HepG2 (cell line): ENCODE results near the gene TMC4. TPM values are rescaled to one million over a fixed set of nuclear protein-coding genes. Genes with fewer than 3 reads are reported as not detected.

Experiments used
- ARID3A ChIP-seq: IDR thresholded peaks from 2 replicates; pipeline ENCODE4 v1.6.1; 2012; ENCODE audit warnings: low read depth, low read length, improper control_type of control experiment
- GATAD2A ChIP-seq: IDR thresholded peaks from 2 replicates; pipeline ENCODE4 v1.6.1; 2016
- GMEB2 ChIP-seq: IDR thresholded peaks from 2 replicates; pipeline ENCODE4 v1.6.1; 2016; ENCODE audit warnings: missing biosample characterization, missing genetic modification reagents, low read depth
- HMG20B ChIP-seq: conservative IDR thresholded peaks from 2 replicates; pipeline ENCODE4 v1.6.1; 2016; ENCODE audit warnings: missing genetic modification reagents, missing compliant biosample characterization
- HNRNPK ChIP-seq: fragments of 200-400 bp; formaldehyde crosslinking; IDR thresholded peaks from 2 replicates; pipeline ENCODE4 v1.6.1; 2018; ENCODE audit warnings: low read length, low read depth, moderate library complexity, mild to moderate bottlenecking; ENCODE audit not compliant: poor library complexity, severe bottlenecking
- IRF9 ChIP-seq: sonication (generic); formaldehyde crosslinking; IDR thresholded peaks from 2 replicates; pipeline ENCODE4 v1.8.0; 2022; ENCODE audit warnings: missing genetic modification reagents, mild to moderate bottlenecking, borderline replicate concordance
- KLF11 ChIP-seq: IDR thresholded peaks from 2 replicates; pipeline ENCODE4 v1.6.1; 2016; ENCODE audit warnings: missing compliant biosample characterization
- NR2F2 ChIP-seq: IDR thresholded peaks from 2 replicates; pipeline ENCODE4 v1.6.1; 2012; ENCODE audit warnings: low read depth, inconsistent platforms, borderline replicate concordance
- TFDP1 ChIP-seq: IDR thresholded peaks from 2 replicates; pipeline ENCODE4 v1.6.1; 2016; ENCODE audit warnings: missing compliant biosample characterization, missing genetic modification reagents, borderline replicate concordance
- UBTF ChIP-seq: sonication (generic); formaldehyde crosslinking; IDR thresholded peaks from 2 replicates; pipeline ENCODE4 v1.4.0; 2020; ENCODE audit warnings: mild to moderate bottlenecking, missing genetic modification reagents
- ZBTB43 ChIP-seq: sonication (generic); formaldehyde crosslinking; conservative IDR thresholded peaks from 2 replicates; pipeline ENCODE4 v1.4.0; 2020; ENCODE audit warnings: missing genetic modification reagents
- ZFX ChIP-seq: sonication (generic); formaldehyde crosslinking; IDR thresholded peaks from 2 replicates; pipeline ENCODE4 v1.4.0; 2020; ENCODE audit warnings: mild to moderate bottlenecking, low read depth, missing genetic modification reagents, moderate library complexity
- ZNF12 ChIP-seq: sonication (generic); formaldehyde crosslinking; IDR thresholded peaks from 2 replicates; pipeline ENCODE4 v1.5.0; 2020; ENCODE audit warnings: missing genetic modification reagents
- ZNF276 ChIP-seq: sonication (generic); formaldehyde crosslinking; IDR thresholded peaks from 2 replicates; pipeline ENCODE4 v1.4.0; 2020; ENCODE audit warnings: mild to moderate bottlenecking, low read depth, missing genetic modification reagents
- ZNF354B ChIP-seq: sonication (generic); formaldehyde crosslinking; IDR thresholded peaks from 2 replicates; pipeline ENCODE4 v1.8.0; 2022; ENCODE audit warnings: mild to moderate bottlenecking, missing genetic modification reagents
- ZNF552 ChIP-seq: sonication (generic); formaldehyde crosslinking; IDR thresholded peaks from 2 replicates; pipeline ENCODE4 v1.9.0; 2022; ENCODE audit warnings: missing genetic modification reagents, mild to moderate bottlenecking, borderline replicate concordance
- ZNF788 ChIP-seq: sonication (generic); formaldehyde crosslinking; IDR thresholded peaks from 2 replicates; pipeline ENCODE4 v1.5.0; 2020; ENCODE audit warnings: mild to moderate bottlenecking, missing genetic modification reagents, borderline replicate concordance
- polyA plus RNA-seq, 8 experiments: library from polyadenylated mRNA; depleted of rRNA in 3 of 8; stranded (reverse) in 7 of 8; unstranded in 1 of 8; fragments of >200 nt; fragmentation: Illumina TruSeq in 4 of 8; extraction: Trizol in 4 of 8; gene quantifications; 2 replicates each; pipeline versions ENCODE4 v1.2.1 to v1.2.3, GENCODE V29; 2011 to 2016; ENCODE audit warnings: low read depth in 4 of 8, missing spikeins in 1 of 8, mixed read lengths in 1 of 8; ENCODE audit not compliant: insufficient read depth in 1 of 8
- total RNA-seq, 5 experiments: library from RNA; depleted of rRNA; stranded (reverse); fragments of >200 nt; fragmentation: Illumina TruSeq; extraction: Trizol; gene quantifications; 2 replicates each; pipeline ENCODE4 v1.2.3, GENCODE V29; 2016; ENCODE audit warnings: low read depth in 1 of 5

Gene TMC4
- total and polyA plus RNA-seq, 2 of the 13 experiments (the other 11 are each of a cell fraction or from before 2014, with no cell fraction given) = 0.13 to 0.24 TPM

GRCh38 chr19:54159352-54160181 lies 13.4 kb downstream of the TMC4 start, which contains the start of gene LENG1 (continued):
- TF ChIP-seq TFDP1 = peak; percentile 75; the same call in 1 of the 2 replicates
- TF ChIP-seq ZNF12 (CRISPR knock-in tag) = no peak
- TF ChIP-seq NR2F2 = no peak
- TF ChIP-seq ARID3A = no peak; the same call in 1 of the 2 replicates
- no peak for TF ChIP-seq KLF11
- no peak for TF ChIP-seq GMEB2
- TF ChIP-seq GATAD2A = no peak; the same call in 1 of the 2 replicates
- no peak for TF ChIP-seq HNRNPK
- TF ChIP-seq ZNF276 (CRISPR knock-in tag) = no peak
- no peak for TF ChIP-seq IRF9 (CRISPR knock-in tag)
- TF ChIP-seq ZNF354B = no peak
- no peak for TF ChIP-seq ZBTB43
- TF ChIP-seq UBTF (CRISPR knock-in tag) = no peak
- peak; percentile 55; the same call in 1 of the 2 replicates for TF ChIP-seq ZFX (CRISPR knock-in tag)
- no peak for TF ChIP-seq HMG20B (CRISPR knock-in tag)
- TF ChIP-seq ZNF788 (CRISPR knock-in tag) = peak; percentile 50
- TF ChIP-seq ZNF552 = 0 out of 2 replicates have a peak, but pooled peaks have one; percentile 28
